ENCODE measurements around the gene LIF.
A peak's percentile ranks its signal among the peaks of the same experiment; 100 is the strongest.

LIF gene

GRCh38 chr22:30284666-30285065, 38.1 kb upstream of the LIF start:
- DNase-seq (ENCODE audit: low read depth in 2 of 2) = no peak

- DNase-seq (ENCODE audit: low read depth in 2 of 2) = no peak
Measured at GRCh38 chr22:30284172-30284571, 37.6 kb upstream of the LIF start.

- no peak for DNase-seq (ENCODE audit: low read depth in 2 of 2)
Measured at GRCh38 chr22:30283342-30283741, 36.8 kb upstream of the LIF start.

GRCh38 chr22:30282616-30283046, 36.1 kb upstream of the LIF start:
- DNase-seq (ENCODE audit: low read depth in 2 of 2) = no peak

- no peak for DNase-seq (ENCODE audit: low read depth in 2 of 2)
Measured at GRCh38 chr22:30280505-30280904, 33.9 kb upstream of the LIF start.

GRCh38 chr22:30279932-30280331, 33.4 kb upstream of the LIF start:
- no peak for DNase-seq (ENCODE audit: low read depth in 2 of 2)

GRCh38 chr22:30279046-30279788, 32.7 kb upstream of the LIF start:
- no peak for DNase-seq (ENCODE audit: low read depth in 2 of 2)

- no peak for DNase-seq (ENCODE audit: low read depth in 2 of 2)
Measured at GRCh38 chr22:30277547-30278344, 31.2 kb upstream of the LIF start.

GRCh38 chr22:30276039-30276438, 29.5 kb upstream of the LIF start:
- DNase-seq (ENCODE audit: low read depth in 2 of 2) = no peak

GRCh38 chr22:30275625-30276024, 29.1 kb upstream of the LIF start:
- DNase-seq (ENCODE audit: low read depth in 2 of 2) = peak in 1 of 2 donors; percentile 31

GRCh38 chr22:30274437-30274812, 27.9 kb upstream of the LIF start:
- DNase-seq (ENCODE audit: low read depth in 2 of 2) = no peak

- DNase-seq (ENCODE audit: low read depth in 2 of 2) = no peak
Measured at GRCh38 chr22:30273711-30274436, 27.3 kb upstream of the LIF start.

- DNase-seq (ENCODE audit: low read depth in 2 of 2) = no peak
Measured at GRCh38 chr22:30272781-30273601, 26.4 kb upstream of the LIF start.

GRCh38 chr22:30270832-30271231, 24.3 kb upstream of the LIF start:
- DNase-seq (ENCODE audit: low read depth in 2 of 2) = no peak

GRCh38 chr22:30268331-30268730, 21.8 kb upstream of the LIF start:
- DNase-seq (ENCODE audit: low read depth in 2 of 2) = no peak

- DNase-seq (ENCODE audit: low read depth in 2 of 2) = no peak
Measured at GRCh38 chr22:30267382-30268302, 21.1 kb upstream of the LIF start.

- peak in 1 of 2 donors; percentile 51 for DNase-seq (ENCODE audit: low read depth in 2 of 2)
Measured at GRCh38 chr22:30266445-30267381, 20.2 kb upstream of the LIF start, which contains the start of gene OSM. Gene OSM (minus strand): TSS chr22:30266851. CDS start chr22:30266799, 52 bp downstream.

- DNase-seq (ENCODE audit: low read depth in 2 of 2) = peak; percentile 74 to 78
Measured at GRCh38 chr22:30265823-30266444, 19.4 kb upstream of the LIF start.

Data from stimulated activated CD4-positive, alpha-beta T cell treated with anti-CD3 and anti-CD28 coated beads, Interleukin-1b, Interleukin-23, amount 100 ng/mL, for 4 hours (primary cell).